ENCODE measurements around the gene ELOVL6.

GRCh38 chr4:110201502-110201901 lies 3.1 kb upstream of the ELOVL6 start:
- TF ChIP-seq, protein P1, sequence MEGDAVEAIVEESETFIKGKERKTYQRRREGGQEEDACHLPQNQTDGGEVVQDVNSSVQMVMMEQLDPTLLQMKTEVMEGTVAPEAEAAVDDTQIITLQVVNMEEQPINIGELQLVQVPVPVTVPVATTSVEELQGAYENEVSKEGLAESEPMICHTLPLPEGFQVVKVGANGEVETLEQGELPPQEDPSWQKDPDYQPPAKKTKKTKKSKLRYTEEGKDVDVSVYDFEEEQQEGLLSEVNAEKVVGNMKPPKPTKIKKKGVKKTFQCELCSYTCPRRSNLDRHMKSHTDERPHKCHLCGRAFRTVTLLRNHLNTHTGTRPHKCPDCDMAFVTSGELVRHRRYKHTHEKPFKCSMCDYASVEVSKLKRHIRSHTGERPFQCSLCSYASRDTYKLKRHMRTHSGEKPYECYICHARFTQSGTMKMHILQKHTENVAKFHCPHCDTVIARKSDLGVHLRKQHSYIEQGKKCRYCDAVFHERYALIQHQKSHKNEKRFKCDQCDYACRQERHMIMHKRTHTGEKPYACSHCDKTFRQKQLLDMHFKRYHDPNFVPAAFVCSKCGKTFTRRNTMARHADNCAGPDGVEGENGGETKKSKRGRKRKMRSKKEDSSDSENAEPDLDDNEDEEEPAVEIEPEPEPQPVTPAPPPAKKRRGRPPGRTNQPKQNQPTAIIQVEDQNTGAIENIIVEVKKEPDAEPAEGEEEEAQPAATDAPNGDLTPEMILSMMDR (IDR thresholded peaks at IDR 0.05) = no peak
- no peak for TF ChIP-seq POLR2A (IDR thresholded peaks at IDR 0.05)
